Astrocyte (in vitro differentiated cells and primary cell): ENCODE results near the gene RAD51B.

Experiments used
- EZH2 ChIP-seq: IDR thresholded peaks from 2 replicates; pipeline ENCODE4 v1.6.1; 2012; ENCODE audit warnings: mild to moderate bottlenecking, low read length, inconsistent platforms; ENCODE audit not compliant: insufficient read depth
- TF ChIP-seq, protein P1 (sequence below): IDR thresholded peaks from 2 replicates; pipeline ENCODE4 v1.5.1; 2011; ENCODE audit warnings: low read depth, mild to moderate bottlenecking, inconsistent platforms, low read length, moderate library complexity; ENCODE audit not compliant: insufficient read depth

DNA sequence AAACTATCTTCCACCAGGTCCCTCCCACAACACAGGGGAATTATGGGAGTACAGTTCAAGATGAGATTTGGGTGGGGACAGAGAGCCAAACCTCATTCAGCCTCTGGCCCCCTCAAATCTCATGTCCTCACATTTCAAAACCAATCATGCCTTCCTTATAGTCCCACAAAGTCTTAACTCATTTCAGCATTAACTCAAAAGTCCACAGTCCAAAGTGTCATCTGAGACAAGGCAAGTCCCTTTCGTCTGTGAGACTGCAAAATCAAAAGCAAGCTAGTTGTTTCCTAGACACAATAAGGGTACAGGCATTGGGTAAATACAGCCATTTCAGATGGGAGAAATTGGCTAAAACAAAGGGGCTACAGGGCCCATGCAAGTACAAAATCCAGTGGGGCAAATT lies 147.6 kb downstream of the RAD51B start:
- TF ChIP-seq, protein P1, sequence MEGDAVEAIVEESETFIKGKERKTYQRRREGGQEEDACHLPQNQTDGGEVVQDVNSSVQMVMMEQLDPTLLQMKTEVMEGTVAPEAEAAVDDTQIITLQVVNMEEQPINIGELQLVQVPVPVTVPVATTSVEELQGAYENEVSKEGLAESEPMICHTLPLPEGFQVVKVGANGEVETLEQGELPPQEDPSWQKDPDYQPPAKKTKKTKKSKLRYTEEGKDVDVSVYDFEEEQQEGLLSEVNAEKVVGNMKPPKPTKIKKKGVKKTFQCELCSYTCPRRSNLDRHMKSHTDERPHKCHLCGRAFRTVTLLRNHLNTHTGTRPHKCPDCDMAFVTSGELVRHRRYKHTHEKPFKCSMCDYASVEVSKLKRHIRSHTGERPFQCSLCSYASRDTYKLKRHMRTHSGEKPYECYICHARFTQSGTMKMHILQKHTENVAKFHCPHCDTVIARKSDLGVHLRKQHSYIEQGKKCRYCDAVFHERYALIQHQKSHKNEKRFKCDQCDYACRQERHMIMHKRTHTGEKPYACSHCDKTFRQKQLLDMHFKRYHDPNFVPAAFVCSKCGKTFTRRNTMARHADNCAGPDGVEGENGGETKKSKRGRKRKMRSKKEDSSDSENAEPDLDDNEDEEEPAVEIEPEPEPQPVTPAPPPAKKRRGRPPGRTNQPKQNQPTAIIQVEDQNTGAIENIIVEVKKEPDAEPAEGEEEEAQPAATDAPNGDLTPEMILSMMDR: no peak
- no peak for TF ChIP-seq EZH2
